Stimulated activated naive CD8-positive, alpha-beta T cell treated with anti-CD3 and anti-CD28 coated beads, Interleukin-15, amount 100 ng/mL, for 72 hours (primary cell): ENCODE data around the gene PTPN12.

Experiments used
- ATAC-seq: fragments of 150-1000 bp; cut with Tn5 transposase; 2 replicates; pipeline ENCODE4 v1.10.0; 2021; ENCODE audit warnings: mild to moderate bottlenecking, moderate library complexity
- DNase-seq, 2 donors: peaks; one replicate each; pipeline ENCODE4 v3.0.0; 2021 to 2022
- H3K27ac Mint-ChIP-seq, 2 donors: one replicate each; pipeline ENCODE4 v1.8.0; 2022; ENCODE audit warnings: mild to moderate bottlenecking in 2 of 2, mixed read lengths in 2 of 2, moderate library complexity in 2 of 2
- H3K27me3 Mint-ChIP-seq: one replicate; pipeline ENCODE4 v1.8.0; 2022; ENCODE audit warnings: mixed read lengths
- H3K4me1 Mint-ChIP-seq: one replicate; pipeline ENCODE4 v1.8.0; 2022; ENCODE audit warnings: mild to moderate bottlenecking, mixed read lengths
- H3K4me3 Mint-ChIP-seq, 2 donors: one replicate each; pipeline ENCODE4 v1.8.0; 2022; ENCODE audit warnings: mild to moderate bottlenecking in 2 of 2, mixed read lengths in 2 of 2, moderate library complexity in 1 of 2
- H3K9me3 Mint-ChIP-seq, 2 donors: one replicate each; pipeline ENCODE4 v1.8.0; 2022; ENCODE audit warnings: mixed read lengths in 2 of 2

Gene PTPN12

GRCh38 chr7:77550586-77550985, 13.5 kb downstream of the PTPN12 start:
- H3K4me3 Mint-ChIP-seq: no peak overlapping the region
- DNase-seq (no peak), ATAC-seq (no peak)
- H3K9me3 Mint-ChIP-seq: no peaks in the 10 kb centered on the region
- H3K27me3 Mint-ChIP-seq: no peaks in the 10 kb centered on the region
- peaks cover 7% of the 10 kb centered on the region for H3K4me1 Mint-ChIP-seq
- H3K27ac Mint-ChIP-seq: no peak overlapping the region

- no peak overlapping the region for H3K27ac Mint-ChIP-seq
- H3K4me3 Mint-ChIP-seq: no peak overlapping the region
- ATAC-seq: no peak
- peaks cover 7% of the 10 kb centered on the region for H3K4me1 Mint-ChIP-seq
- H3K27me3 Mint-ChIP-seq: no peaks in the 10 kb centered on the region
- no peaks in the 10 kb centered on the region for H3K9me3 Mint-ChIP-seq
- no peak for DNase-seq
Observed at GRCh38 chr7:77553123-77553522, 16.0 kb downstream of the PTPN12 start.

GRCh38 chr7:77558284-77558967, 21.3 kb downstream of the PTPN12 start:
- Mint-ChIP-seq H3K9me3 (no peaks in the 10 kb centered on the region), H3K4me1 (peaks cover 15% of the 10 kb centered on the region), H3K27me3 (no peaks in the 10 kb centered on the region), H3K27ac (no peak overlapping the region), H3K4me3 (no peak overlapping the region)
- no peak for DNase-seq
- ATAC-seq: no peak

- ATAC-seq: no peak
- no peak for DNase-seq
- Mint-ChIP-seq H3K9me3 (no peaks in the 10 kb centered on the region), H3K4me1 (peaks cover 8% of the 10 kb centered on the region), H3K27ac (no peak overlapping the region), H3K4me3 (no peak overlapping the region), H3K27me3 (no peaks in the 10 kb centered on the region)
Observed at GRCh38 chr7:77561352-77561751, 24.3 kb downstream of the PTPN12 start.

- no peak for ATAC-seq
- no peak for DNase-seq
Observed at GRCh38 chr7:77563275-77563674, 26.2 kb downstream of the PTPN12 start.

GRCh38 chr7:77565917-77566316, 28.8 kb downstream of the PTPN12 start:
- peaks cover 6% of the 10 kb centered on the region for H3K4me1 Mint-ChIP-seq
- no peaks in the 10 kb centered on the region for H3K27me3 Mint-ChIP-seq
- H3K4me3 Mint-ChIP-seq: no peak overlapping the region
- ATAC-seq (no peak), DNase-seq (no peak)
- H3K27ac Mint-ChIP-seq: no peak overlapping the region
- H3K9me3 Mint-ChIP-seq: no peaks in the 10 kb centered on the region

More at GRCh38 chr7:77563275-77563674, 26.2 kb downstream of the PTPN12 start:
- Mint-ChIP-seq H3K27ac (no peak overlapping the region), H3K9me3 (no peaks in the 10 kb centered on the region), H3K27me3 (no peaks in the 10 kb centered on the region), H3K4me3 (no peak overlapping the region), H3K4me1 (peaks cover 8% of the 10 kb centered on the region)

GRCh38 chr7:77566421-77566820, 29.3 kb downstream of the PTPN12 start:
- no peak overlapping the region for H3K4me3 Mint-ChIP-seq
- H3K9me3 Mint-ChIP-seq: no peaks in the 10 kb centered on the region
- ATAC-seq (no peak), DNase-seq (no peak)
- H3K4me1 Mint-ChIP-seq: peaks cover 1% of the 10 kb centered on the region
- no peaks in the 10 kb centered on the region for H3K27me3 Mint-ChIP-seq
- H3K27ac Mint-ChIP-seq: no peak overlapping the region

GRCh38 chr7:77569514-77570232, 32.6 kb downstream of the PTPN12 start:
- Mint-ChIP-seq H3K4me1 (no peaks in the 10 kb centered on the region), H3K4me3 (no peak overlapping the region)
- DNase-seq: no peak

GRCh38 chr7:77570330-77571011, 33.4 kb downstream of the PTPN12 start:
- Mint-ChIP-seq H3K27ac (no peak overlapping the region), H3K4me1 (no peaks in the 10 kb centered on the region), H3K4me3 (no peak overlapping the region), H3K9me3 (no peaks in the 10 kb centered on the region), H3K27me3 (no peaks in the 10 kb centered on the region)
- DNase-seq (no peak), ATAC-seq (no peak)

More at GRCh38 chr7:77569514-77570232, 32.6 kb downstream of the PTPN12 start:
- Mint-ChIP-seq H3K27ac (no peak overlapping the region), H3K9me3 (no peaks in the 10 kb centered on the region), H3K27me3 (no peaks in the 10 kb centered on the region)
- no peak for ATAC-seq

GRCh38 chr7:77571801-77572200, 34.7 kb downstream of the PTPN12 start:
- no peak for DNase-seq
- ATAC-seq: no peak
- no peak overlapping the region for H3K27ac Mint-ChIP-seq
- H3K4me3 Mint-ChIP-seq: no peak overlapping the region
- no peaks in the 10 kb centered on the region for H3K9me3 Mint-ChIP-seq
- H3K4me1 Mint-ChIP-seq: no peaks in the 10 kb centered on the region
- no peaks in the 10 kb centered on the region for H3K27me3 Mint-ChIP-seq

- H3K4me3 Mint-ChIP-seq: no peak overlapping the region
- DNase-seq (no peak), ATAC-seq (no peak)
- H3K4me1 Mint-ChIP-seq: no peaks in the 10 kb centered on the region
- no peak overlapping the region for H3K27ac Mint-ChIP-seq
- H3K9me3 Mint-ChIP-seq: no peaks in the 10 kb centered on the region
- H3K27me3 Mint-ChIP-seq: no peaks in the 10 kb centered on the region
Observed at GRCh38 chr7:77575187-77575586, 38.1 kb downstream of the PTPN12 start.

GRCh38 chr7:77576856-77577255, 39.8 kb downstream of the PTPN12 start:
- H3K27me3 Mint-ChIP-seq: no peaks in the 10 kb centered on the region
- no peaks in the 10 kb centered on the region for H3K4me1 Mint-ChIP-seq
- H3K4me3 Mint-ChIP-seq: no peak overlapping the region
- H3K9me3 Mint-ChIP-seq: no peaks in the 10 kb centered on the region
- ATAC-seq (no peak), DNase-seq (no peak)
- H3K27ac Mint-ChIP-seq: no peak overlapping the region

GRCh38 chr7:77579797-77580196, 42.7 kb downstream of the PTPN12 start:
- Mint-ChIP-seq H3K9me3 (no peaks in the 10 kb centered on the region), H3K27ac (no peak overlapping the region), H3K4me3 (no peak overlapping the region), H3K27me3 (no peaks in the 10 kb centered on the region), H3K4me1 (no peaks in the 10 kb centered on the region)
- DNase-seq: no peak
- ATAC-seq: no peak

GRCh38 chr7:77580762-77581350, 43.8 kb downstream of the PTPN12 start:
- DNase-seq: no peak
- Mint-ChIP-seq H3K4me1 (no peaks in the 10 kb centered on the region), H3K27ac (no peak overlapping the region), H3K9me3 (no peaks in the 10 kb centered on the region), H3K4me3 (no peak overlapping the region), H3K27me3 (no peaks in the 10 kb centered on the region)
- ATAC-seq: no peak

- DNase-seq: no peak
- Mint-ChIP-seq H3K4me1 (no peaks in the 10 kb centered on the region), H3K27ac (no peak overlapping the region), H3K27me3 (no peaks in the 10 kb centered on the region), H3K4me3 (no peak overlapping the region), H3K9me3 (no peaks in the 10 kb centered on the region)
- ATAC-seq: no peak
Observed at GRCh38 chr7:77587272-77587671, 50.2 kb downstream of the PTPN12 start.

- Mint-ChIP-seq H3K27ac (no peak overlapping the region), H3K4me1 (no peaks in the 10 kb centered on the region), H3K27me3 (no peaks in the 10 kb centered on the region), H3K4me3 (no peak overlapping the region), H3K9me3 (no peaks in the 10 kb centered on the region)
- ATAC-seq: no peak
- no peak for DNase-seq
Observed at GRCh38 chr7:77600952-77601351, 63.9 kb downstream of the PTPN12 start.
